GM11168 (cell line): Measurements from ENCODE around the gene NCAN.
"Not testable (repeated sequence)": the region's sequence is repeated elsewhere in the genome, so short reads cannot be mapped to it uniquely, and the experiment has no call there.

Experiments used
- in situ Hi-C: fragments of 300-500 bp; cut with MboI; formaldehyde crosslinking; loops from one replicate; pipeline ENCODE4 v1.12.0; 2022; ENCODE audit warnings: low sequenced_read_pairs; ENCODE audit not compliant: unreplicated experiment

Gene NCAN

DNA sequence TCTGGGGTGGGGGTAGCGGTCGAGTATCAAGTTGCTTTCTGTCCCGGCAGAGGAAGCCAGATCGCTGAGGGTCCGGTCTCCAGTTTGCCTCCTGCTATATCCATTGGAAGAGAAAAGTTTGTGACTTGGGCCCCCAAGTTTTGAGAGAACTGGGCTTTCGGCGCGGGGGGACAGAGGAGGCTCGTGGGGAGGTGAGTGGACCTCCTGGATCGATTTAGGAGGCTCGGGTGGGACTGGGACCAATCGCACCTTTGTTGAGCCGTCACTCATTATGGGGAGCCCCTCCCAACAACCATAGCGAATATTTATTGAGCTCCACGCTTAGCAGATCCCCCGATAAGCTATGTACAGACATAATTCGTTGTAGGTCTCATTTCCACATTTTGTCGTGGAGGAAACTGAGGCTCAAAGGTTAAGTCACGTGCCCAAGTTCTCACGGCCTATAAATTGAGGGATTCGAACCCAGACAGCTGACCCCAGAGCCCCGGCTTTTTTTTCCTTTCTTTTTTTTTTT, 18.8 kb upstream of the NCAN start:
- in situ Hi-C loops, result no loop called here

DNA sequence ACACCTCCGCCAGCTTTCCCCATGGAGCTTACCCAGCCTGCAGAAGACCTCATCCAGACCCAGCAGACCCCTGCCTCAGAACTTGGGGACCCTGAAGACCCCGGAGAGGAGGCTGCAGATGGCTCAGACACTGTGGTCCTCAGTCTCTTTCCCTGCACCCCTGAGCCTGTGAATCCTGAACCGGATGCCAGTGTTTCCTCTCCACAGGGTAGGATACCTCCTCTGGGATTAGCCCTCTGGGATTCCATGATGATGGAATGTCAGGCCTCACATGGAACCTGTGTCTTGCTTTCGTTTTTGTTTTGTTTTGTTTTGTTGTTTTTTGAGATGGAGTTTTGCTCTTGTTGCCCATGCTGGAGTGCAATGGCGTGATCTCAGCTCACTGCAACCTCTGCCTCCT, 17.8 kb upstream of the NCAN start:
- in situ Hi-C loops, result no loop called here

DNA sequence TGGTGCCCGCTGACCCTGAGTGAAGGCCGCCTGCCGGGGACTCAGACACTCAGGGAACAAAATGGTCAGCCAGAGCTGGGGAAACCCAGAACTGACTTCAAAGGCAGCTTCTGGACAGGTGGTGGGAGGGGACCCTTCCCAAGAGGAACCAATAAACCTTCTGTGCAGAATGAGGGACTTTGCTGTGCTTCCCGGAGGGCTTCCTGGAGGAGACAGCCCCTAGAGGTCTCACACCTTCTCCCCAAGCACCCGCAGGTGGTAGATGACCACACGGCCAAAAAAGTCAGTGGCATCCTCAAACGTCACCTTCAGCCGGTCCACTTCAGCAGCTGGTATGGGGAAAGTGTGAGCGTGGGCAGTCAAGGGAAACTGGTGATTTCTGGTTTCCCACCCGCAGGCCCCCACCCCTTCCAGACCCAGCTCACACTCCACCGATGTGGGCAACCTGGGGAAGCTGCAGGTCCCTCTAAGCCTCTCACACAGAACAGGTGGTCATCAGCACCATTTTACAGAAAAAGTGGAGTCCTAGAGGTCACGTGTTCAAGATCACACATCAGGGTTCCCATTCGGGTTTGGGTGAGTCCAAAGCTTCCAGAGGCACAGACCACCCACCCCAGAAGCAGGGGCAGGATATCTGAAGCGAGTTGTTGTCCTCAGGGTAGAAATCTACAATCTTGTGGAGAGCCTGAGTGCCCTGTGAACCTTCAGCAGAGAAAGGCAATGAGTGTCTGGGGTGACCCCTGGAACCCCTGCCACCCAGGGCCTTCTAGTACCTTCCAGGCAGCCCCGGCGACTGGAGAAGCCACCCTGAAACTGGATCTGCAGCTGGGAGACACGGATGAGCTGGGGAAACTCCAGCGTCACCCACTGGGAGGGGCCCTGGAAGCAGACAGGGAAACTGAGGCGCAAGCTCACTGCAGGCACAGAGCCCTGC, 9.8 kb upstream of the NCAN start:
- in situ Hi-C loops, result no loop called here

DNA sequence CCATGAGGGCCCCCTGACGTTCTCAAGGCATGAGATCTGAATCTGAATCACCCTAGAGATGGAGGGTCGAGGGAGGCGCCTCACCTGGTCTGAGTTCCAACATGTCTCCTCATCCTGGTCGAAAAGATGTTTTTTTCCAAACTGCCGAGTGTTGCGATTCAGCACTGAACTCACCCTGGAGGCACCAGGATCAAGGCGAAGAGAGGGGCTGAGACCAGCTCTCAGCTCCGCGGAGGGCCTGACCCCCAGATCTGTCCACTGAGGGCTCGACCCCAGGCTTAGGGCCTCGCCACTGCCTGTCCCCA, 9.1 kb upstream of the NCAN start:
- in situ Hi-C loops, result no loop called here

DNA sequence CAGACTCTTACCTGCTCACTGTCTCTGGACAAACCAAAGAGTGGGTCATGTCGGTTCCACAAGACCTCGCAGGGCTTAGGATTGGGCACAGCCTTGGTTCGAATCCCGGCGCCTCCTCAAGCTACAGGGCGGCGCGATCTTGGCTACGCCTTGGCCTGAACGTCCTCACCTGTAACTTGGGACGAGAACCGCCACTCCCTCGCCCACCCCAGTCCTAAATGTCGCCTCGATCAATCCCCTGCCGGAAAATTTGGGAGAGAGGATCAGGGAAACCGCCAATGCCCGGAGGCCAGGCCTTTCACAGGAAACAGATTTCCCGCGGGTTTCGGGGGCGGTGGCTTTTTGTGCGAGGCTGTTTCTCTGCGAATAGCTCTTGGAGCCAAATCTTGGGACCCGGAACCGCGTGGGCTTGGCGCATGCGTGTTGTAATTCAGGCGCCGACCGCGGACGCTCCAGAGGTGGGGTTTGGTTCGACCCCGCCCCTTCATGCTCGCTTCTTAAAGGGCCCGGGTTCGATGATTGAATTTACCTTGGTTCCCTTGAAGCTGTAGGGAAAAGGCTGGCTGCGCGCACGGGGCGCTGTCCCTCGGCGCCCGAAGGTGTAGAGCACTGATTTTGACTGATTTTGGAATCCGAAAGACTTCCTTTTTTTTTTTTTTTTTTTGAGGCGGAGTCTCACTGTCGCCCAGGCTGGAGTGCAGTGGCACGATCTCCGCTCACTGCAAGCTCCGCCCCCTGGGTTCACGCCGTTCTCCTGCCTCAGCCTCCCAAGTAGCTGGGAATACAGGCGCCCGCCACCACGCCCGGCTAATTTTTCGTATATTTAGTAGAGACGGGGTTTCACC, 8.5 kb upstream of the NCAN start, which contains the start of gene NR2C2AP:
Gene NR2C2AP (minus strand): TSS at position 403 of the 845 bp plus-strand sequence. CDS start 354 bp downstream, at position 49.
- in situ Hi-C loops, result no loop called here

DNA sequence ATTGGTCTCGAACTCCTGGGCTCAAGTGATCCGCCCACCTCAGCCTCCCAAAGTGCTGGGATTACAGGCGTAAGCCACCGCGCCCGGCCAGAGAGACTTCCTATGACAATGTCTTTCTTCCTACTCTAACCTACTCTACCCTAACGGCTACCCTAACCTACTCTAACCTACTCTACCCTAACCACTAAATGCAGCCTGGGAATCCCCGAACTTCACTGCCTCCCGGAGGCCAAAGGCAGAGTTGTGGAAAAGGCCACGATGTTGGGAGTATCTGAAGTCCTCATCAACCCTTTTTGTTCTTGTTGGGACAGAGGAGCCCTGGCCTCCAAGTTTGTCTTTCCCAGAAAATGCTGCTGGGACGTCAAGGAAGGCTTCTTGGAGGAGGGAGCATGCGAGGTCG, 7.6 kb upstream of the NCAN start:
- in situ Hi-C loops, result no loop called here

DNA sequence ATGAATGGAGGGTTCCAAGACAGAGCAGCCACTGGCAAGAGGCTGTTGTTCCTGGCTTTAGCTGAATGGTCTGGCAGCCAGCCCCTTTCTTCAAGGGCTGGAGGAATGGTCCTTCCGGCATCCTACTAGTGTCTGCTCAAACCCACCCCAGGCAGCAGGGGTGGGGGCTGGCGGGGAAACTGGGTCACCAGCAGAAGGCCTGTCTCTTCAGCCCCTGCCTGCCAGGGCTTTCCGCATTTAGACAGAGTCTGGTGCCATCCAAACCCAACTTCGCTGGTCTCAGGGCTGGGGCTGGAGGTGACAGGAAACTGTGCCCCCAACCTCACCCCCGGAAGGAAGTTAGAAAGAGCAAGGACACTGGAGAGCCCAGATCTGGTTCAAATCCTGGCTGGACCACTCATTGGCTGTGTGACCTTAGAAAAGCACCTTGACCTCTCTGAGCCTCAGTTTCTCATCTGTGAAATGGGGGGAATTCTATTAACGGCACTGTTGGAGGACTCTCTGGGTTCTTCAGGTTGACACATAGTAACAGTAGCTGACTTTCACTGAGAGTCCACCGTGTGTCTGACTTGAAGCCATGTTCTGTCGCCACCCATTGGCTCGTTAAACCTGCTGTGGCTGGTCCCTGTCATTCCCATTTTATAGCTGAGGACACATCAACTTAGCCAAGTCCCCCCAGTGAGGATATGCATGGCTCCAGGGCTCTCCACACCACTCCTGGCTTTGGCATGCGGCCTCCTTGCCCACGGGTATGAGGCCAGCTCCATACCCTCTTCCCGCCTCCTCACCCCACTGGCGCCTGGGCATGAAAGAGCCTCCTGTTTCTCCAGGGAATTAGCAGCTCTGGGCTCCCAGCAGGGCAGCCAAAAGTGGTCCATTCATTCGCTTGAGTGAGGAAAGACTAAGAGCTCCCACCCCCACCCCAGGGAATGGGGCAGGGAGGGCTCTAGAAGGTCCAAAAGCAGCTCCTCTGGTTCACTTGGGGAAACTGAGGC, 6.0 kb upstream of the NCAN start:
- in situ Hi-C loops, result no loop called here

DNA sequence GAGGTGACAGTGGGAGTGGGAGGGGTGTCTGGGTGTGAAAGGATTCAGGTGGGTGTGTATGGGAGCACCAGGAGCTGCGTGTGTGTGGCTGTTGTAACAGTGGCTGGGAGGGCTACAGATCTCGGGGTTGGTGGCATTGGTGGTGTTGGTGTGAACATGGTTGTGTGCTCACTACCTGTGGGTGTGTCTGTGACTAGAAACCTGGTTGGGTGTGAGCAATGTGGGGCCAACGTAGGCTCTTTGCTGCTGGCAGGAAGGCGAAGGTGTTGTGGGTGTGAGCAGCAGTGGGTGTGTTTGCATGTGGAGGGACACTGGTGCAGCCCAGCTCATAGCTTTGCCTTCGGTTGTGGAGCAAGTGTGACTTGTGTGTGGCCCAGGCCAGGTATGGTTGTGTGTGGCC, 4.8 kb upstream of the NCAN start:
- in situ Hi-C loops, result no loop called here

DNA sequence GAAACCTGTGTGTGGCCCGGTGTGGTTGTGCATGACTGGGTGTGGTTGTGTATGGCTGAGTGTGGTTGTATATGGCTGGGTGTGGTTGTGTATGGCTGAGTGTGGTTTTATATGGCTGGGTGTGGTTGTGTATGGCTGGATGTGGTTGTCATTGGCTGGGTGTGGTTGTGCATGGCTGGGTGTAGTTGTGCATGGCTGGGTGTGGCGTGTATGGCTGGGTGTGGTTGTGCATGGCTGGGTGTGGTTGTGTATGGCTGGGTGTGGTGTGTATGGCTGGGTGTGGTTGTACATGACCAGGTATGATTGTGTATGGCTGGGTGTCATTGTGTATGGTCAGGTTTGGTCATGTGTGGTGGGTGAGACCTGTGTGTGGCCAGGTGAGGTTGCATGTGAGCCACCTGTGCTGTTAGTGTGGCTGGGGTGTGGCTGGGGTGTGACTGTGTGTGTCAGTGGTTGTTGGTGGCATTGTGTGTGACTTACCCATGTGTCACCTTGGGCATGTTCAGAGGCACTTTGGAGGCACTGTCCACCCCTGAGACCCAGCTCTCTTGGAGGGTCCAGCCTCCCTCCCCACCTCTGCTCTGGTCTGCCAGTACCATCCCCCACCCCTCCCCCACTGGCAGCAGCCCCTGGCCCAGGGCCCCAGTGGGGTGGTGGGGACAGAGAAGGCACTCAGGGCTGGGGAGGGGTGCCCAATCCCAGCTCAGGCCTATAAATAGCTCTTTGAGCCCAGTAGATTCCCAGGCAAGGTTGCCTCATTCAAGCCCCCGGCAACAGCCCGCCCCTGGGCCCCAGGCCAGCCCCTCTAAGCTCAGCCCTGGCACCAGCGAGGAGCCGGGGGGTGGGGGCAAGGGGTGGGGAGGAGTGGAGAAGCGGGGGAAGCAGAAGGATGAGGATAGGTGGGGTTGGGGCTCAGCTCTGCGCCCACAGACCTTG, 3.9 kb upstream of the NCAN start:
- in situ Hi-C loops, result no loop called here

DNA sequence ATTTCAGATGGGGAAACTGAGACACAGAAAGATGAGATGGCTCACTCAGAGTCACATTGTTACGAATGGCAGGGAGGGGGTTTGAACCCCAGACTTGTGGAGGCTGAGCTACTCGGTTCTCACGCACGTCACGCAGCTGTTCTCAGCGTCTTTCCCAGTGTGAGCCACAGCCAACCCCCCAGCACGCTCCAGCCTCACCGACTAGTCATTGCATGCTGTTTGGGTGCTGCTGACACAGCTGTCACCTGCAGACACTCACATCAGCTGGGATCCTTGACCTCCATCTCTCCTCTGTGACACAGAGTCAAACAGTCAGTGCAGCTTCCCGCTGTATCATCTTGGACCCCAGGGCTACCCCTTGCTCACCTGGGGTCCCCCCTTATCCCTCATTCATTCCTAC, 2.4 kb upstream of the NCAN start:
- in situ Hi-C loops, result no loop called here

DNA sequence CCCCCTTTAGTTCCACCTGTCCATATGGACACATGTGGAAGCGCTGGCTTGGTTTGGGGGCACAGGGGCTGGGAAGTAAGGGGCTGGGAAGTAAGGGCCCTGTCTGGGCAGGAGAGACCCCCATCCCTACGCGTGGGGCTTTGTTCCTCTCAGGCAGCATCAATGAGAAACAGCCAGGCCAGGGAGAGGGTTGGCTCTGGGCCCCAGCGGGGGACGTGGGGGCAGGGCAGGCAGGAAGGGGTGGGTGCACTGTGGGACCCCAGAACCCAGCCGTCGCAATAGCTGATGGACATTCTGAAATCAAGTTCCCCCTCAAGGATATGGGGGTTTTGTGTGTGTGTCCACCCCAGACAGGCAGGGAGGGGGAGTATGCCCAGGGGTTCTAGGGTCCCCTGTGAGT, 1.2 kb downstream of the NCAN start:
- in situ Hi-C loops, result no loop called here

DNA sequence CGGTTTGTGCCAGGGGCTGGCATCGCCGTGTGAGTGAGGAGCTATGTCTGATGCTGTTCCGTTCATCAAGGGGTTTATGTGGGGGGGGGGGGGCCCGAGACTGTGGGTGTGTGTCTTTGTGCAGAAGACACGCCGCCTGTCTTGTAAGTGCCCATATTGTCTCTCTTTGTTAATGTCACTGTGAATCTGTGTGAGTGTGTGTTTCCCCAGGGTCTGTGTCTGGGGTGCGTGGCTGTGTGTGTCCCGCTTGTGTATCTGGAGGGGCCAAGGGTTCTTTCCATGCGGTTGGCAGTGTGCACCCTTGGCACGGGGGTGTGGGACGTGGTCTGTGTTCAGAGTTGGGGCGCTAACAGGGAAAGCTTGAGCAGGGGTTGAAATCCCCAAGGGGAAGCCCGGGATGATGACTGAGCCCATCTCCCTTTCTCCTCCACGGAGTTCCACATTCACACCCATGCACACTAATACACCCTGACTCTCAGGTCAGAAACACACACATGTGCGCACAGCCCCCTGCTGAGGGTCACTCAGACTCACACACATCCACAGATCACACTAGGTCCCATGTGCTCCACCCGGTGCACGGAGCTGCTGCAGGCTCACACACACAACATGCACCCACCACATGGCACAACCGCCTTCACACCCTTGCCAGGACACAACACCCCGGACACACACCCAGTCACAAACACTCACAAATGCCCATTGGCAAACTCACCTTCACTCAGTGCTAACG, 1.8 kb downstream of the NCAN start:
- in situ Hi-C loops, result no loop called here

DNA sequence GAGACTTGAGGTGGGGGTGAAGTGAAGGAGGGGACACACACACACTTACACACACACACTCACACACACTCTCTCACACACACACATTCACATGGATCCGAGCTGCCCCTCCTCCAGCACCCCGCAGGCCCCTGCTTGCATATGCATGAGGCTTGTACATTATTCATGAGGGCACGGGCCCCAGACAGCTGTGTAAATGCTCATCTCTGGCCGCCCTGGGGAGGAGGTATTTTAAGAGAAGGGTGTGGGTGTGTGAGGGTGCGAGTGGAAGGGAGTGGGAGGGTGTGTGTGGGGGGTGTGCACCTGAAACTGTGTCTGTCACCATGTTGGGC, 2.4 kb downstream of the NCAN start:
- in situ Hi-C loops, result no loop called here

DNA sequence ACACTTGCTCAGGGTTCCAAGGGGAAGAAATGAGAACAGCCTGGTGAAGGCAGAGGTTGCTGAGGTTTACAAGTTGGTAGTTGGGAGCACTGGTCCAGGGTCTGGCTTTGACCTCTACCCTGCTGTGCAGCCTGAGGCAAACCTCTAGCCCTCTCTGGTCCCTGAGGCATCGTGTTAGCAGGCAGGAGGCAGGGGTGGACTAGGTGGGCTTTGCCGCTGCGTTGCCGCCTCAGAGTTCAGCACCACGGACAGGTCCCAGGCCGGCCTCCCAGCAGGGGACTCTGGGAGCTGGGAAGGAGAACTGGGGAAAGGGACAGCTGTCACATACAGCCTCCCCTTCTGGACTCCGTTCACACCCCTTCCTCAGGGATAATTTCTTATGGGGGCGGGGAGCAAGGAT, 3.1 kb downstream of the NCAN start:
- in situ Hi-C loops, result no loop called here

DNA sequence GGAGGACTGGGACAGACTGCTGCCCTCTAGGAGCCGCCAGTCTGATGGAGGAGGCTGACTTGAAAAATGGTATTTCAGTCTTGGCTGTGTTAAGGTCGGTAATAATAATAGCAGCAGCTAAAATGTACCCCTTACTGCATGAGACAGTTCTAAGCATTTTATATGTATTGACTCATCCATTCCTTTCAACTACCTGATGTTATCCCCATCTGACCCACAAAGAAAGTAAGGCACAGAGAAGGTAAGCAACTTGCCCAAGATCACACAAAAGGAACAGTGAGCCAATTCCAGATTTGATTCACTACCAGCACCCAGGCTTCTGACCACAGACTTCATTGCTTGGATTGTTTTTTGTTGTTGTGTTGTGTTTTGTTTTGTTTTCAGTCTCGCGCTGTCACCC, 4.0 kb downstream of the NCAN start:
- in situ Hi-C loops, result no loop called here

DNA sequence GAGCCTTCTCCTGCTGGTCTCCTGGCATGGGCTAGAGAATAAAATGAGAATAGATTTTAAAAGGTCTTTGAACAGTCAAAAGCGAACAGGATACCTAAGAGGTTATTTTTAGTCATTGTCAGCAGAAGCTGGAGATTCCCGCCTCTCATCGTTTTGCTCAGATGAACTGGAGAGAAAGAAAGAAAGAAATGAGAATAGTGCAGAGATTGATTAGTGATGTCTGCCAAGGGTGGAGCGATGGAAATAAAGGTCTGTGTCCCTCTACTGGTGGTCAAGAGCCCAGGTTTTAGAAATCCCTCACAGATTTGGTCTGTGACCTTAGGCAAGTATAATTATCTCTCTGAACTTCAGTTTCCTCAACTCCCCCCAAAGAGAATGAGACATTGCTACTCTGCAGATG, 5.3 kb downstream of the NCAN start:
- in situ Hi-C loops, result no loop called here

DNA sequence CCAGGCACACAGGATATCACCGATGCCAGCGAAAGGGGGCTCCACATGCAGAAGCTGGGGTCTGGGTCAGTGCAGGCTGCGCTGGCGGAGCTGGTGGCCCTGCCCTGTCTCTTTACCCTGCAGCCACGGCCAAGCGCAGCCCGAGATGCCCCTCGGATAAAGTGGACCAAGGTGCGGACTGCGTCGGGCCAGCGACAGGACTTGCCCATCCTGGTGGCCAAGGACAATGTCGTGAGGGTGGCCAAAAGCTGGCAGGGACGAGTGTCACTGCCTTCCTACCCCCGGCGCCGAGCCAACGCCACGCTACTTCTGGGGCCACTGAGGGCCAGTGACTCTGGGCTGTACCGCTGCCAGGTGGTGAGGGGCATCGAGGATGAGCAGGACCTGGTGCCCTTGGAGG, 7.2 kb downstream of the NCAN start:
- in situ Hi-C loops, result no loop called here

DNA sequence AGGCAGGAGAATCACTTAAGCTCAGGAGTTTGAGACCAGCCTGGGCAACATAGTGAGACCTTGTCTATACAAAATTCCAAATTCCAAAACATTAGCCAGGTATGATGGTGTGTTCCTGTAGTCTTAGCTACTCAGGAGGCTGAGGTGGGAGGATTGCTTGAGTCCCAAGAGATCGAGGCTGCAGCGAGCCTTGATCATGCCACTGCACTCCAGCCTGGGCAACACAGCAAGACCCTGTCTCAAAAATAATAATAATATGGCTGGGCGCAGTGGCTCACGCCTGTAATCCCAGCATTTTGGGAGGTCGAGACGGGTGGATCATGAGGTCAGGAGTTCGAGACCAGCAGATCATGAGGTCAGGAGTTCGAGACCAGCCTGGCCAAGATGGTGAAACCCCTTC, 9.2 kb downstream of the NCAN start:
- in situ Hi-C loops, result not testable (repeated sequence)

DNA sequence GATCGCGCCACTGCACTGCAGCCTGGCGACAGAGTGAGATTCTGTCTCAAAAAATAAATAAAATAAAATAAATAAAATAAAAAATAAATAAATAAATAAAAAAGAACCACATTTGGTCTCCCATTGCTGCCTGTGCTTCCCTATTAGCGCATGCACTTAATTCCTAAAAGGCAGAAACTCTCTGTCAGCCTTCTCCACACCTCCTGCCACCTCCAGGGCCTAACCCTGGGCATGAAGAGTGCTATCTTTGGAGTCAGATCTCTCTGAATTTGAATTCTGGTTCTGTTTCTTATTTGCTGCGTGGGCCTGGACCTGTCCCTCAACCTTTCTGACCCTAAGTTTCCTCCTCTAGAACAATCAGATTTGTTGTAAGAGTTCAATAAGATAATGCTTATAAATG, 11.3 kb downstream of the NCAN start:
- in situ Hi-C loops, result no loop called here
